GM12878 (cell line): ENCODE results near the gene PLB1. TPM values are rescaled to one million over a fixed set of nuclear protein-coding genes. Genes with fewer than 3 reads are reported as not detected.

ENCODE experiments used
- ATAC-seq: fragments of 200-7000 bp; cut with Tn5 transposase; 3 replicates; pipeline ENCODE4 v1.9.1; 2020; ENCODE audit warnings: mild to moderate bottlenecking, moderate library complexity
- BruUV-seq: library from RNA; stranded (reverse); fragments of 400-500 nt; replicated peaks from 2 replicates; lab custom pipeline; 2021; lab: Mats Ljungman, UMichigan
- CTCF ChIA-PET: fragments of 300-600 bp; sonication (Branson Sonifier 250); formaldehyde crosslinking; extraction: SDS; loops from one replicate; lab custom pipeline; 2021; ENCODE audit warnings: inconsistent platforms; lab: Yijun Ruan, JAX
- POLR2A ChIA-PET: fragments of 350-600 bp; formaldehyde crosslinking; extraction: SDS; loops from one replicate; lab custom pipeline; 2021; ENCODE audit warnings: inconsistent platforms; lab: Charles Lee
- RAD21 ChIA-PET: fragments of 300-600 bp; sonication (Branson Sonifier 250); formaldehyde crosslinking; loops from one replicate; lab custom pipeline; 2023; ENCODE audit warnings: antibody characterized with exemption; ENCODE audit not compliant: unreplicated experiment; lab: Charles Lee
- SMC1A ChIA-PET: fragments of 300-600 bp; sonication (Branson Sonifier 250); formaldehyde crosslinking; loops from one replicate; lab custom pipeline; 2023; ENCODE audit not compliant: unreplicated experiment, uncharacterized antibody; lab: Charles Lee
- DNase-seq: peaks from one replicate; pipeline ENCODE4 v3.0.0-alpha.2; 2011; ENCODE audit warnings: low read depth, low spot score
- FAIRE-seq: peaks from 3 replicates; lab custom pipeline; 2011; peaks lifted over from hg19 to GRCh38; lab: Jason Lieb, UNC
- H2AFZ ChIP-seq: 2 replicates; pipeline ENCODE4 v1.6.0; 2011; ENCODE audit warnings: low read depth, low read length, control low read depth; ENCODE audit not compliant: control insufficient read depth
- H3K27ac ChIP-seq: 2 replicates; pipeline ENCODE4 v1.5.1; 2011; ENCODE audit warnings: control low read depth; ENCODE audit not compliant: control insufficient read depth, insufficient read depth
- H3K27me3 ChIP-seq, 2 experiments: replicated peaks in 1 of 2; 2 replicates each; pipeline versions ENCODE4 v1.6.0 to v1.6.1; 2011; ENCODE audit warnings: low read length in 1 of 2; ENCODE audit not compliant: control insufficient read depth in 2 of 2, insufficient read depth in 2 of 2
- H3K36me3 ChIP-seq, 2 experiments: 2 replicates each; pipeline ENCODE4 v1.5.1; 2011; ENCODE audit warnings: low read length in 1 of 2; ENCODE audit not compliant: control insufficient read depth in 2 of 2, insufficient read depth in 2 of 2
- H3K4me1 ChIP-seq: 2 replicates; pipeline ENCODE4 v1.6.1; 2011; ENCODE audit warnings: mild to moderate bottlenecking, low read length, moderate library complexity, mixed read lengths; ENCODE audit not compliant: control insufficient read depth, insufficient read depth
- H3K4me2 ChIP-seq: 2 replicates; pipeline ENCODE4 v1.6.0; 2011; ENCODE audit warnings: control low read depth; ENCODE audit not compliant: control insufficient read depth, insufficient read depth
- H3K4me3 ChIP-seq: fragments of 200-600 bp; sonication (generic); 2 replicates; pipeline ENCODE4 v1.5.1; 2016
- H3K79me2 ChIP-seq: 2 replicates; pipeline ENCODE4 v1.6.0; 2011; ENCODE audit warnings: low read length; ENCODE audit not compliant: control insufficient read depth, insufficient read depth
- H3K9ac ChIP-seq: 2 replicates; pipeline ENCODE4 v1.8.0; 2011; ENCODE audit warnings: low read length, control low read depth, mixed read lengths; ENCODE audit not compliant: control insufficient read depth, insufficient read depth
- H3K9me3 ChIP-seq: replicated peaks from 3 replicates; pipeline ENCODE4 v1.5.1; 2011; ENCODE audit warnings: mild to moderate bottlenecking, low read length; ENCODE audit not compliant: control insufficient read depth, insufficient read depth
- H4K20me1 ChIP-seq: 2 replicates; pipeline ENCODE4 v1.6.0; 2011; ENCODE audit not compliant: control insufficient read depth, insufficient read depth
- BCL11A ChIP-seq: IDR thresholded peaks from 2 replicates; pipeline ENCODE4 v1.6.1; 2011; ENCODE audit warnings: low read depth, low read length
- EED ChIP-seq: sonication (generic); IDR thresholded peaks from 2 replicates; pipeline ENCODE4 v1.6.1; 2016; ENCODE audit warnings: antibody characterized with exemption, low read depth
- HCFC1 ChIP-seq: fragments of 150-350 bp; IDR thresholded peaks from 2 replicates; pipeline ENCODE4 v1.6.1; 2014; ENCODE audit warnings: low read length
- JUNB ChIP-seq: IDR thresholded peaks from 2 replicates; pipeline ENCODE4 v1.6.1; 2016; ENCODE audit warnings: antibody characterized with exemption, mild to moderate bottlenecking
- MXI1 ChIP-seq: fragments of 150-350 bp; IDR thresholded peaks from 2 replicates; pipeline ENCODE4 v1.6.1; 2011; ENCODE audit warnings: low read depth, mild to moderate bottlenecking, inconsistent platforms, low read length, improper control_type of control experiment
- MYB ChIP-seq: fragments of 150-350 bp; IDR thresholded peaks from 2 replicates; pipeline ENCODE4 v1.6.1; 2014; ENCODE audit warnings: mild to moderate bottlenecking, low read depth, low read length, borderline replicate concordance
- NR2C2 ChIP-seq: IDR thresholded peaks from 2 replicates; pipeline ENCODE4 v1.6.1; 2011; ENCODE audit warnings: borderline replicate concordance, low read depth; ENCODE audit not compliant: control insufficient read depth, insufficient read length
- NRF1 ChIP-seq: conservative IDR thresholded peaks from 2 replicates; pipeline ENCODE4 v1.6.1; 2011; ENCODE audit warnings: mild to moderate bottlenecking, low read depth, low read length, improper control_type of control experiment
- PAX5 ChIP-seq: IDR thresholded peaks from 2 replicates; pipeline ENCODE4 v1.6.1; 2011; ENCODE audit warnings: low read depth, low read length, borderline replicate concordance
- ZNF592 ChIP-seq: fragments of 450-650 bp; IDR thresholded peaks from 2 replicates; pipeline ENCODE4 v1.6.1; 2017; ENCODE audit warnings: mild to moderate bottlenecking, moderate library complexity
- WGBS: methylation state at CpG from one replicate; pipeline ENCODE4 v1.1.6; 2016; ENCODE audit warnings: low lambda C conversion rate; ENCODE audit not compliant: insufficient replicate concordance, insufficient coverage; ENCODE audit errors: missing lambda C conversion rate; 5-methylcytosine and 5-hydroxymethylcytosine counted together
- in situ Hi-C: fragments of 300-500 bp; cut with MboI; formaldehyde crosslinking; loops from 9 replicates; pipeline ENCODE4 v1.14.3; 2018; ENCODE audit warnings: mixed read lengths
- intact Hi-C: fragments of 100-400 bp; cut with micrococcal nuclease; formaldehyde crosslinking; loops from one replicate; pipeline ENCODE4 v1.14.2; 2022; ENCODE audit not compliant: unreplicated experiment
- polyA plus RNA-seq, 11 experiments: library from polyadenylated mRNA; depleted of rRNA in 4 of 11; unstranded in 6 of 11; stranded (reverse) in 5 of 11; fragments of >200 nt; fragmentation: Nextera tagmentation in 4 of 11; fragmentation: Illumina TruSeq in 1 of 11; extraction: Ambion mirVana in 4 of 11; extraction: Trizol in 1 of 11; gene quantifications; 1 replicate in 1 of 11; 2 replicates in 10 of 11; pipeline versions ENCODE4 v1.2.1 to v1.2.3, GENCODE V29; 2011 to 2016; ENCODE audit warnings: inconsistent platforms in 2 of 11, missing spikeins in 2 of 11, low read depth in 1 of 11
- total RNA-seq, 4 experiments: library from RNA; depleted of rRNA in 3 of 4; stranded (reverse); fragments of >200 nt in 3 of 4; fragmentation: Illumina TruSeq in 1 of 4; extraction: Trizol in 1 of 4; gene quantifications; 2 replicates each; pipeline versions ENCODE4 v1.2.1 to v1.2.3, GENCODE V29; 2013 to 2021
- TF ChIP-seq, protein P1 (sequence below): IDR thresholded peaks from 2 replicates; pipeline ENCODE4 v1.6.1; 2011; ENCODE audit warnings: mild to moderate bottlenecking, low read depth, low read length, moderate library complexity; ENCODE audit not compliant: insufficient replicate concordance
- TF ChIP-seq, protein P2 (sequence below): fragments of 450-650 bp; formaldehyde crosslinking; IDR thresholded peaks from 2 replicates; pipeline ENCODE4 v1.5.0; 2022; ENCODE audit warnings: mild to moderate bottlenecking, missing genetic modification characterization
- TF ChIP-seq, protein P3 (sequence below): fragments of 450-650 bp; IDR thresholded peaks from 2 replicates; pipeline ENCODE4 v1.6.1; 2017; ENCODE audit warnings: low read depth, mild to moderate bottlenecking, moderate library complexity

PLB1 gene
- total and polyA plus RNA-seq, 10 of the 15 experiments (the other 5 are each of a cell fraction or from before 2014, with no cell fraction given), result 0.03 to 0.49 (median 0.28) TPM

- TF ChIP-seq NRF1 (no peak), MYB (no peak), HCFC1 (no peak), NR2C2 (no peak), MXI1 (no peak)
- TF ChIP-seq, protein P1, sequence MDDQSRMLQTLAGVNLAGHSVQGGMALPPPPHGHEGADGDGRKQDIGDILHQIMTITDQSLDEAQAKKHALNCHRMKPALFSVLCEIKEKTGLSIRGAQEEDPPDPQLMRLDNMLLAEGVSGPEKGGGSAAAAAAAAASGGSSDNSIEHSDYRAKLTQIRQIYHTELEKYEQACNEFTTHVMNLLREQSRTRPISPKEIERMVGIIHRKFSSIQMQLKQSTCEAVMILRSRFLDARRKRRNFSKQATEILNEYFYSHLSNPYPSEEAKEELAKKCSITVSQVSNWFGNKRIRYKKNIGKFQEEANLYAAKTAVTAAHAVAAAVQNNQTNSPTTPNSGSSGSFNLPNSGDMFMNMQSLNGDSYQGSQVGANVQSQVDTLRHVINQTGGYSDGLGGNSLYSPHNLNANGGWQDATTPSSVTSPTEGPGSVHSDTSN, result no peak
- TF ChIP-seq, protein P2, sequence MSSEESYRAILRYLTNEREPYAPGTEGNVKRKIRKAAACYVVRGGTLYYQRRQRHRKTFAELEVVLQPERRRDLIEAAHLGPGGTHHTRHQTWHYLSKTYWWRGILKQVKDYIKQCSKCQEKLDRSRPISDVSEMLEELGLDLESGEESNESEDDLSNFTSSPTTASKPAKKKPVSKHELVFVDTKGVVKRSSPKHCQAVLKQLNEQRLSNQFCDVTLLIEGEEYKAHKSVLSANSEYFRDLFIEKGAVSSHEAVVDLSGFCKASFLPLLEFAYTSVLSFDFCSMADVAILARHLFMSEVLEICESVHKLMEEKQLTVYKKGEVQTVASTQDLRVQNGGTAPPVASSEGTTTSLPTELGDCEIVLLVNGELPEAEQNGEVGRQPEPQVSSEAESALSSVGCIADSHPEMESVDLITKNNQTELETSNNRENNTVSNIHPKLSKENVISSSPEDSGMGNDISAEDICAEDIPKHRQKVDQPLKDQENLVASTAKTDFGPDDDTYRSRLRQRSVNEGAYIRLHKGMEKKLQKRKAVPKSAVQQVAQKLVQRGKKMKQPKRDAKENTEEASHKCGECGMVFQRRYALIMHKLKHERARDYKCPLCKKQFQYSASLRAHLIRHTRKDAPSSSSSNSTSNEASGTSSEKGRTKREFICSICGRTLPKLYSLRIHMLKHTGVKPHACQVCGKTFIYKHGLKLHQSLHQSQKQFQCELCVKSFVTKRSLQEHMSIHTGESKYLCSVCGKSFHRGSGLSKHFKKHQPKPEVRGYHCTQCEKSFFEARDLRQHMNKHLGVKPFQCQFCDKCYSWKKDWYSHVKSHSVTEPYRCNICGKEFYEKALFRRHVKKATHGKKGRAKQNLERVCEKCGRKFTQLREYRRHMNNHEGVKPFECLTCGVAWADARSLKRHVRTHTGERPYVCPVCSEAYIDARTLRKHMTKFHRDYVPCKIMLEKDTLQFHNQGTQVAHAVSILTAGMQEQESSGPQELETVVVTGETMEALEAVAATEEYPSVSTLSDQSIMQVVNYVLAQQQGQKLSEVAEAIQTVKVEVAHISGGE (CRISPR knock-in tag), result no peak
Measured at GRCh38 chr2:28674062-28674712, 178.3 kb downstream of the PLB1 start (continued).

DNA sequence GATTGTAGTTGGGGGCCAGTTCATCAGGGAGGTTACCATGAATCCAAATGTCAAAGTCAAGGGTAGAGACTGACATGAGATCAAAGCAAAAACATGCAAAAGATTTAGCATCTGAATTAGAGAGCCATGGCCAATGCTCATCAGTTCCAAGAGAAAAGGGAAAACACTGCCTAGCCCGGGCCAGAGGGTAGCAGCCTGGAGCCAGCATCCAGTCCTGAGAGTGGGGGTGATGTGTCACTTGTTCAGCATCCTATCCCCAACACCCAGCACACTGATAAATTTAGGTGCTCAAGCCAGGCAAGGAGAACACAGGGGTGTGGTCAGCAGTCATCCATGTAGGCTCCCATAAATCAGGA lies 178.8 kb downstream of the PLB1 start:
- CTCF ChIA-PET, result no interaction called here
- RAD21 ChIA-PET, result no interaction called here
- H3K4me3 ChIP-seq, result no peak overlapping the region
- DNase-seq, result no peak
- SMC1A ChIA-PET, result no interaction called here
- H3K79me2 ChIP-seq, result no peaks in the 10 kb centered on the region
- no peak overlapping the region for H3K27ac ChIP-seq
- WGBS, result 28% methylated on average over 1 of the region's 1 CpG
- intact Hi-C loops, result no loop called here
- H2AFZ ChIP-seq, result no peak overlapping the region
- H3K36me3 ChIP-seq, result no peaks in the 10 kb centered on the region
- no peaks in the 10 kb centered on the region for H3K4me1 ChIP-seq
- H3K4me2 ChIP-seq, result no peak overlapping the region
- in situ Hi-C loops, result no loop called here
- ATAC-seq, result no peak
- no peak for FAIRE-seq
- no TSS peak for BruUV-seq
- H3K9me3 ChIP-seq, result no peaks in the 10 kb centered on the region; the same call in 1 of the 3 replicates
- no peaks in the 10 kb centered on the region for H3K27me3 ChIP-seq
- H4K20me1 ChIP-seq, result no peaks in the 10 kb centered on the region
- H3K9ac ChIP-seq, result no peak overlapping the region
- POLR2A ChIA-PET, result no interaction called here
- TF ChIP-seq PAX5 (no peak), EED (no peak), BCL11A (no peak), JUNB (no peak), ZNF592 (no peak)
- TF ChIP-seq, protein P3, sequence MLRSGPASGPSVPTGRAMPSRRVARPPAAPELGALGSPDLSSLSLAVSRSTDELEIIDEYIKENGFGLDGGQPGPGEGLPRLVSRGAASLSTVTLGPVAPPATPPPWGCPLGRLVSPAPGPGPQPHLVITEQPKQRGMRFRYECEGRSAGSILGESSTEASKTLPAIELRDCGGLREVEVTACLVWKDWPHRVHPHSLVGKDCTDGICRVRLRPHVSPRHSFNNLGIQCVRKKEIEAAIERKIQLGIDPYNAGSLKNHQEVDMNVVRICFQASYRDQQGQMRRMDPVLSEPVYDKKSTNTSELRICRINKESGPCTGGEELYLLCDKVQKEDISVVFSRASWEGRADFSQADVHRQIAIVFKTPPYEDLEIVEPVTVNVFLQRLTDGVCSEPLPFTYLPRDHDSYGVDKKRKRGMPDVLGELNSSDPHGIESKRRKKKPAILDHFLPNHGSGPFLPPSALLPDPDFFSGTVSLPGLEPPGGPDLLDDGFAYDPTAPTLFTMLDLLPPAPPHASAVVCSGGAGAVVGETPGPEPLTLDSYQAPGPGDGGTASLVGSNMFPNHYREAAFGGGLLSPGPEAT, result no peak
